Right lobe of liver (tissue), 6 donors: ENCODE results near the gene CRISPLD2. TPM values are rescaled to one million over a fixed set of nuclear protein-coding genes. Genes with fewer than 3 reads are reported as not detected.
A peak's percentile ranks its signal among the peaks of the same experiment; 100 is the strongest.

Source experiments
- ATAC-seq, 4 donors: fragments of 200-7000 bp; cut with Tn5 transposase; one replicate each; pipeline ENCODE4 v1.9.1; 2020; ENCODE audit warnings: mild to moderate bottlenecking in 4 of 4, moderate library complexity in 4 of 4
- DNase-seq, 3 donors: peaks; one replicate each; pipeline ENCODE4 v3.0.0-alpha.2; 2020
- H3K27ac ChIP-seq, 3 donors: fragments of 200-600 bp; one replicate each; pipeline ENCODE4 v1.8.0; 2022
- H3K27me3 ChIP-seq, 2 donors: fragments of 200-600 bp; one replicate each; pipeline ENCODE4 v1.8.0; 2022
- H3K36me3 ChIP-seq, 4 donors: fragments of 200-600 bp; sonication (generic) in 1 of 4; one replicate each; pipeline versions ENCODE4 v1.5.1 to v1.8.0; 2017 to 2022; ENCODE audit warnings: control low read depth in 1 of 4
- H3K4me1 ChIP-seq, 4 donors: fragments of 200-600 bp; sonication (generic) in 1 of 4; one replicate each; pipeline versions ENCODE4 v1.5.1 to v1.8.0; 2017 to 2022; ENCODE audit warnings: control low read depth in 1 of 4
- H3K4me3 ChIP-seq, 3 donors: fragments of 200-600 bp; one replicate each; pipeline ENCODE4 v1.8.0; 2022
- H3K9me3 ChIP-seq, 4 donors: fragments of 200-600 bp; sonication (generic) in 1 of 4; one replicate each; pipeline versions ENCODE4 v1.5.1 to v1.8.0; 2017 to 2022; ENCODE audit warnings: control low read depth in 1 of 4
- POLR2A ChIP-seq: fragments of 450-650 bp; IDR thresholded peaks from one replicate; pipeline ENCODE4 v1.6.1; 2017; ENCODE audit warnings: antibody characterized with exemption, mild to moderate bottlenecking
- WGBS: methylation state at CpG from one replicate; pipeline ENCODE4 v1.1.6; 2018; ENCODE audit warnings: low coverage, low lambda C conversion rate; ENCODE audit not compliant: insufficient coverage; ENCODE audit errors: missing lambda C conversion rate; 5-methylcytosine and 5-hydroxymethylcytosine counted together
- intact Hi-C, 2 donors: fragments of 100-400 bp; cut with DNase I; formaldehyde crosslinking; loops; one replicate each; pipeline versions ENCODE4 v1.11.2 to v1.14.1; 2022
- total RNA-seq, 6 experiments: library from RNA; depleted of rRNA in 2 of 6; stranded (reverse); fragments of >200 nt in 2 of 6; fragmentation: NEBNext Ultra II Directional in 3 of 6; extraction: Animal tissue kit (Norgen Biotek cat#: 25700) in 3 of 6; gene quantifications; one replicate each; pipeline versions ENCODE4 v1.1.0 to v1.2.4, GENCODE V29; 2016 to 2023
- TF ChIP-seq, protein P1 (sequence below), 4 donors: fragments of 200-600 bp in 3 of 4; fragments of 450-650 bp in 1 of 4; IDR thresholded peaks; one replicate each; pipeline versions ENCODE4 v1.5.1 to v1.8.0; 2016 to 2022; ENCODE audit warnings: antibody characterized with exemption in 4 of 4, mild to moderate bottlenecking in 2 of 4
- donor health status: DM: no; HTN: yes; CAD: no.
- donor health status: DM: no; HTN: no; CAD: no.
- donor health status: DM: no; HTN: no; CAD: no.
- donor health status: DM: no; HTN: yes; CAD: no.
- donor health status: DM: no; HTN: yes; CAD: no.

CRISPLD2 gene
- total RNA-seq, 6 experiments from 2014 or later, result 2.9 to 14.8 (median 8.9) TPM

DNA sequence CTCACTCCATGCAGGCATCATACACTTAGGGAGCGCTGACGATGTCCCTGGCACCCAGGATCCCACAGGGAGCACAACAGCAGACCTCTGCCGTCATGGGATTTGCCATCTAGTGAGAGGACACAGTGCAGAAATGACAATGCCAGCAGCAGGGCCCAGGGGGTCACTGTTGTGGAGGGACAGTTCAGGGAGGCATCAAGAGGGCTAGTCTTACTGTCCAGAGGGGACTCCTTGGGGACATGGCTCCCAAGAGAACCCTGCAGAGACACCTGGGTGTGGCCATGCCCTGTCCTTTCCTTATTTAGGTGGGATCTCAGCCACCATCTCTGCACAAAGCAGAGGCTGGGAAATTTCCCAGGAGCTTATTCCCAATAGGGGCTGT, 73.7 kb downstream of the CRISPLD2 start:
- H3K4me3 ChIP-seq, result no peak overlapping the region
- no peaks in the 10 kb centered on the region for H3K36me3 ChIP-seq
- intact Hi-C loops, result no loop called here
- ATAC-seq (peak in 1 of 4 donors; percentile 14), DNase-seq (no peak)
- no peaks in the 10 kb centered on the region for H3K9me3 ChIP-seq
- H3K27ac ChIP-seq, result peak overlapping the region; percentile 56 to 70 (median 69)
- peaks cover 0 to 13% (median 6%) of the 10 kb centered on the region in 4 donors for H3K4me1 ChIP-seq
- 100% methylated on average over 3 of the region's 3 CpGs for WGBS
- TF ChIP-seq POLR2A, result no peak
- TF ChIP-seq, protein P1, sequence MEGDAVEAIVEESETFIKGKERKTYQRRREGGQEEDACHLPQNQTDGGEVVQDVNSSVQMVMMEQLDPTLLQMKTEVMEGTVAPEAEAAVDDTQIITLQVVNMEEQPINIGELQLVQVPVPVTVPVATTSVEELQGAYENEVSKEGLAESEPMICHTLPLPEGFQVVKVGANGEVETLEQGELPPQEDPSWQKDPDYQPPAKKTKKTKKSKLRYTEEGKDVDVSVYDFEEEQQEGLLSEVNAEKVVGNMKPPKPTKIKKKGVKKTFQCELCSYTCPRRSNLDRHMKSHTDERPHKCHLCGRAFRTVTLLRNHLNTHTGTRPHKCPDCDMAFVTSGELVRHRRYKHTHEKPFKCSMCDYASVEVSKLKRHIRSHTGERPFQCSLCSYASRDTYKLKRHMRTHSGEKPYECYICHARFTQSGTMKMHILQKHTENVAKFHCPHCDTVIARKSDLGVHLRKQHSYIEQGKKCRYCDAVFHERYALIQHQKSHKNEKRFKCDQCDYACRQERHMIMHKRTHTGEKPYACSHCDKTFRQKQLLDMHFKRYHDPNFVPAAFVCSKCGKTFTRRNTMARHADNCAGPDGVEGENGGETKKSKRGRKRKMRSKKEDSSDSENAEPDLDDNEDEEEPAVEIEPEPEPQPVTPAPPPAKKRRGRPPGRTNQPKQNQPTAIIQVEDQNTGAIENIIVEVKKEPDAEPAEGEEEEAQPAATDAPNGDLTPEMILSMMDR (IDR thresholded peaks at IDR 0.05), result no peak
- H3K27me3 ChIP-seq, result no peaks in the 10 kb centered on the region

DNA sequence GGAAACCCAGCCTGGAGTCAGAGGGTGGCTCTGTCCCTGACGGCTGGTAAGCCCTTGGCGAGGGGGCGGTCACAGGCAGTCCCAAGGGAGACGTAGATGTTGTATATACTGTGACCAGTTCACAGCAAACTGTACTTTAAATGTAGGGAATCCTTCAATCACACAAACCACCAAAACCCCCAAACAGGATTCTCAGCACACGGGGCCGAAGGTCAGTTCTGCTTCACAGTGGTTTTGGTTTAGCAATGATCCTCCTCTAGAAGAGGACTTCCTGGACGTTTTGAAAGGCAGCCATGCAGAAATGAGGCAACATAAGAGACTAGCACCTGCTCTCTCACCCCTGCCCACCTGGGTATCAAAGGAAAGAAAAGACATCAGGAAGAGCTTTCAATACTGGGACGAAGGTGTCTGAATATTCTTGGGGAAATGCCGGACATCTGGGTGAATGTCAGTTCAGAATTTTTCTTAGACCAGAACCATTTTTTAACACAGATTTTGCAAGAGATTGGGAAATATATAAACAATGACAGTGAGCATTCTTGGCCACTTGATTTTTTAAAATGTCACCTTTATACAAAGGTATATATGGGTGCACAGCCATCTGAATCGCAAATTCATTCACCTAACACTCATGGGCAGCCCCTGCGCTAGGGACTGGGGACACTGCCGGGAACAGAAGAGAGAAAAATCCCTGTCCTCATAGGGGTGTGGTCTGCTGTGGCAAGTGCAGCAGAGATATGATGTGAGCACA, 74.2 kb downstream of the CRISPLD2 start:
- ATAC-seq (peak; percentile 72 to 93 (median 88)), DNase-seq (peak in 1 of 3 donors; percentile 76)
- Histone ChIP-seq H3K4me3 (no peak overlapping the region), H3K4me1 (peaks cover 0 to 13% (median 6%) of the 10 kb centered on the region in 4 donors), H3K27ac (peak overlapping the region; percentile 56 to 70 (median 69)), H3K27me3 (no peaks in the 10 kb centered on the region), H3K9me3 (no peaks in the 10 kb centered on the region), H3K36me3 (no peaks in the 10 kb centered on the region)
- TF ChIP-seq, protein P1 (IDR thresholded peaks at IDR 0.05), result peak in 1 of 4 donors; percentile 3
- no peak for TF ChIP-seq POLR2A
- intact Hi-C loops, result no loop called here
- 24% methylated on average over 8 of the region's 12 CpGs for WGBS

DNA sequence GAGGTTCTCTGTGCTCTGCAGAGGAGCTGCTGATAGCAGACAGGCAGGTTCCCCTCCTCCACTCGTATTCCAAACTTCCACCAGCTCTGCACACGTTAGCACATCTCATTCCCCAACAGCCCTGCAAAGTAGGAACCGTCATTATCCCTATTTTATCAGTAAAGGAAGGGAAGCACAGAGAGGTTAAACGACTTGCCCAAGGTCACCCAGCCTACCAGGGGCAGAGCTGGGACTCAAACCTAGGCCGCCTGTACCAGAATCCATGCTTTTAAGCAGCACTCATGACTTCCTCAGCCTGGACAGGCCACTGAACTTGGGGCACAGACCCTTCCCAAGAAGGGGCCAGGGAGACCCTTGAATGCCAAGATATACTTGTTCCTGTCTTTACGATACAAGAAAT, 75.2 kb downstream of the CRISPLD2 start:
- DNase-seq (no peak), ATAC-seq (no peak)
- peaks cover 0 to 13% (median 6%) of the 10 kb centered on the region in 4 donors for H3K4me1 ChIP-seq
- TF ChIP-seq POLR2A, result no peak
- TF ChIP-seq, protein P1 (IDR thresholded peaks at IDR 0.05), result no peak
- no peaks in the 10 kb centered on the region for H3K9me3 ChIP-seq
- no peaks in the 10 kb centered on the region for H3K27me3 ChIP-seq
- H3K27ac ChIP-seq, result no peak overlapping the region
- WGBS, result 72% methylated on average over 4 of the region's 6 CpGs
- intact Hi-C loops, result no loop called here
- no peak overlapping the region for H3K4me3 ChIP-seq
- no peaks in the 10 kb centered on the region for H3K36me3 ChIP-seq

DNA sequence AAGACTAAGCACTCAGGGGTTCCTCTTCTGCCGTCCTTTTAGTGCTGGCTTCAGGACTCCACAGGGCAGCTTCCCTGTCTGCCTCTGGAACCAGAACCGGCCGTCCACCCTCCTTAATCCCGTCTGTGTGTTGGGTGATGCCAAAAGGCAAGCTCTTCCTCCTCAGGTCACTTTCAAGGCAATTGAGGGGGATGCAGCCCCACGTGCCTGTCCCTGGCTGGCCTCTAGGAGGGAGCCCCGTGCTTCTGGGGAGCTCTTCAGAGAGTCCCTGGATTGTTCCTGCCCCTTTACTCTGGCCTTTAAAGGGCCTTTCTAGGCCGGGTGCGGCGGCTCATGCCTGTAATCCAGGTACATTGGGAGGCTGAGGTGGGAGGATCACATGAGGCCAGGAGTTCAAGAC, 77.1 kb downstream of the CRISPLD2 start:
- H3K27me3 ChIP-seq, result no peaks in the 10 kb centered on the region
- WGBS, result 85% methylated on average over 4 of the region's 9 CpGs
- no peak for ATAC-seq

More for the DNA sequence above, 77.1 kb downstream of the CRISPLD2 start:
- no peak overlapping the region for H3K27ac ChIP-seq
- H3K4me3 ChIP-seq, result no peak overlapping the region
- no peak for DNase-seq
- intact Hi-C loops, result no loop called here
- no peaks in the 10 kb centered on the region for H3K9me3 ChIP-seq
- TF ChIP-seq POLR2A, result no peak
- TF ChIP-seq, protein P1 (IDR thresholded peaks at IDR 0.05), result no peak
- H3K4me1 ChIP-seq, result peaks cover 0 to 13% (median 6%) of the 10 kb centered on the region in 4 donors
- no peaks in the 10 kb centered on the region for H3K36me3 ChIP-seq
